GM10248 (cell line): ENCODE measurements around the gene ARSB.

Source experiments
- CTCF ChIA-PET: fragments of 300-600 bp; sonication (Branson Sonifier 250); formaldehyde crosslinking; extraction: SDS; loops from one replicate; lab custom pipeline; 2021; ENCODE audit warnings: antibody characterized with exemption; lab: Yijun Ruan, JAX
- POLR2A ChIA-PET: fragments of 350-650 bp; sonication (Branson Sonifier 250); formaldehyde crosslinking; extraction: SDS; loops from one replicate; lab custom pipeline; 2020; ENCODE audit warnings: antibody characterized with exemption; lab: Yijun Ruan, JAX
- DNase-seq: peaks from one replicate; pipeline ENCODE4 v3.0.0; 2012; ENCODE audit errors: extremely low spot score
- TF ChIP-seq, protein P1 (sequence below): IDR thresholded peaks from 2 replicates; pipeline ENCODE4 v1.5.1; 2012; ENCODE audit warnings: mild to moderate bottlenecking, low read depth; ENCODE audit errors: extremely low read depth, missing control alignments, control extremely low read depth

ARSB gene

DNA sequence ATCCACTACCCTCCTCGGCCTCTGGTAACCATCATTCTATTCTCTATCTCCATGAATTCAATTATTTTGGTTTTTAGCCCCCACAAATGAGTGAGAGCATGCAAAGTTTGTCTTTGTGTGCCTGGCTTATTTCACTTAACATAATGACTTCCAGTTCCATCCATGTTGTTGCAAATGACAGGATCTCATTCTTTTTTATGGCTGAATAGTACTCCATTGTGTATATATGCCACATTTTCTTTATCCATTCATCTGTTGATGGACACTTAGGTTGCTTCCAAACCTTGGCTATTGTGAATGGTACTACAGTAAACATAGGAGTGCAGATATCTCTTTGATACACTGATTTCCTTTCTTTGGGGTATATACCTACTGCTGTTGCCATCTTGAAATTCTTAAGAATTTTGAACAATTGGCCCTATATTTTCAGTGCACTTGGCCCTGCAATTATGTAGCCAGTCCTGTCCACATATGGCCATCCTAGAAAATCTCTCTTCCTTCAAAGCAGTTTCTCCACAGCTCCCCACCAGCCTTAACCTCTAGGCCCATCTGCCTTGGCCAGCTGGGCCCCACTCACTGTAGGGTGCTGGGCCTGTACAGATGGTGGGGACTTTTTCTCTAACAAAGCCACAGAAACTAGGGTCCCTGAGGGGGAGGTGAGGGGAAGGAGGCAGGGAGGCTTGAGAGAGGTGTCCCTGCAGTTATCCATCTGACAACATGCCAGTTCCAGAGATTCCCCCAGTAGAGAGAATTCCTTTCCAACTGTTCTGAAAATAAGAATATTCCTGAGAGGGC is 254.6 kb downstream of the ARSB start:
- ChIA-PET CTCF (interaction anchor here (1.0 kb wide), 1 partner anchor 18 kb away, joined by 4 read pairs; no protein-coding TSS in a partner anchor), POLR2A (no interaction called here)
- DNase-seq, result no peak
- TF ChIP-seq, protein P1, sequence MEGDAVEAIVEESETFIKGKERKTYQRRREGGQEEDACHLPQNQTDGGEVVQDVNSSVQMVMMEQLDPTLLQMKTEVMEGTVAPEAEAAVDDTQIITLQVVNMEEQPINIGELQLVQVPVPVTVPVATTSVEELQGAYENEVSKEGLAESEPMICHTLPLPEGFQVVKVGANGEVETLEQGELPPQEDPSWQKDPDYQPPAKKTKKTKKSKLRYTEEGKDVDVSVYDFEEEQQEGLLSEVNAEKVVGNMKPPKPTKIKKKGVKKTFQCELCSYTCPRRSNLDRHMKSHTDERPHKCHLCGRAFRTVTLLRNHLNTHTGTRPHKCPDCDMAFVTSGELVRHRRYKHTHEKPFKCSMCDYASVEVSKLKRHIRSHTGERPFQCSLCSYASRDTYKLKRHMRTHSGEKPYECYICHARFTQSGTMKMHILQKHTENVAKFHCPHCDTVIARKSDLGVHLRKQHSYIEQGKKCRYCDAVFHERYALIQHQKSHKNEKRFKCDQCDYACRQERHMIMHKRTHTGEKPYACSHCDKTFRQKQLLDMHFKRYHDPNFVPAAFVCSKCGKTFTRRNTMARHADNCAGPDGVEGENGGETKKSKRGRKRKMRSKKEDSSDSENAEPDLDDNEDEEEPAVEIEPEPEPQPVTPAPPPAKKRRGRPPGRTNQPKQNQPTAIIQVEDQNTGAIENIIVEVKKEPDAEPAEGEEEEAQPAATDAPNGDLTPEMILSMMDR, result no peak

DNA sequence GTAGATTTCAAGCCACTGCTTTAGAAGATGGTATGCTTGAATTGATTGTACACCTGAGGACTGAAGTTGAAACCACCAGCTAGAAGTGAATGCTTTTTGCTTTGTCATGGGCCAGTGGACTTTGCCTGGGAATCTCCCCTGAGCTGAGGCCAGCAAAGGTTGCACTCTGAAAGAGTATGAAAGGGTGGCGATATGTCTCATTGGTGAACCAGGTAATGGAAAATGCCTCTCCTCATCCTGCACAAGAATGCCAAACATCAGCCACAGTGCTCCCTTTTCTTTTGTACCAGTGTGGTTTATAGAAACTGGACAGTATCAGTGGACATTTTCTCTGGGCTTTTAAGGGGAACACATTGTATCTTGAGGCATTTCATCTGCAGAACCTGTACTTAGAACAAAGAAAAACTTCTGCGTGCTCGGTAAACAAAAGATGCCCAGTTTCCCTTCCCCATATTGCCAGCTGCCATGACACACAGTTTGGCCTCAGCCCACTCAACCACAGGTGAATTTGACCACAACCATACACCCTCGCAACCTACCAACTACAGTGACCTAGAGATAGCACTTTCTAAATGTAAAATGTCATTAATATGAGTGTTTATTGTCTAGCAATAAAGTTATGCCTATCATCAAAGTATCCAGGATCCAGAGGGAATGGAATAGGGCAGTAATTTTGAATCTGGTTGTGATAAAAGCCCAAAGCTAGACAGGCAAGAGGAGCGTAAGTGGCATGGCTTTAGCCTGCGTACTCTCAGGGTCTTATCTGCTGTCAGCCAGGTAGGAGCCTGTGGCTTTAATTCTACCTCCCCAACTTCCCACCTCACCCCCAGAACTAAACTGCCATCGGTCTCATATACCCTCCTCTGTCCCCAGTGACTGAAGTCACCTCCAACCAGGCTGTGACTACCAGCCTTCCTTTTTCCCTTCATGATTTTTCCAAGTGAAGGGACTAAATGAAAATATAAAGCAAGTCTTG is 257.0 kb downstream of the ARSB start:
- DNase-seq, result peak; percentile 70
- ChIA-PET POLR2A (no interaction called here), CTCF (interaction anchor here (1.0 to 2.0 kb wide), 8 partner anchors 8 to 36 kb away, joined by 3 to 5 read pairs (median 4); no protein-coding TSS in a partner anchor)
- TF ChIP-seq, protein P1, result no peak
